HT-29 (cell line): Measurements from ENCODE around the gene INSR. TPM values are rescaled to one million over a fixed set of nuclear protein-coding genes. Genes with fewer than 3 reads are reported as not detected.
A peak's percentile ranks its signal among the peaks of the same experiment; 100 is the strongest.
"Not testable (repeated sequence)": the region's sequence is repeated elsewhere in the genome, so short reads cannot be mapped to it uniquely, and the experiment has no call there.

Source experiments
- DNase-seq: peaks from one replicate; pipeline ENCODE4 v3.0.0-alpha.2; 2015; ENCODE audit warnings: low spot score
- total RNA-seq: library from RNA; depleted of rRNA; stranded (reverse); fragments of >200 nt; shearing (Covaris generic); gene quantifications from 2 replicates; pipeline ENCODE4 v1.2.3, GENCODE V29; 2014

The INSR gene
- total RNA-seq, 1 experiment from 2014 or later, result 16.8 TPM

DNA sequence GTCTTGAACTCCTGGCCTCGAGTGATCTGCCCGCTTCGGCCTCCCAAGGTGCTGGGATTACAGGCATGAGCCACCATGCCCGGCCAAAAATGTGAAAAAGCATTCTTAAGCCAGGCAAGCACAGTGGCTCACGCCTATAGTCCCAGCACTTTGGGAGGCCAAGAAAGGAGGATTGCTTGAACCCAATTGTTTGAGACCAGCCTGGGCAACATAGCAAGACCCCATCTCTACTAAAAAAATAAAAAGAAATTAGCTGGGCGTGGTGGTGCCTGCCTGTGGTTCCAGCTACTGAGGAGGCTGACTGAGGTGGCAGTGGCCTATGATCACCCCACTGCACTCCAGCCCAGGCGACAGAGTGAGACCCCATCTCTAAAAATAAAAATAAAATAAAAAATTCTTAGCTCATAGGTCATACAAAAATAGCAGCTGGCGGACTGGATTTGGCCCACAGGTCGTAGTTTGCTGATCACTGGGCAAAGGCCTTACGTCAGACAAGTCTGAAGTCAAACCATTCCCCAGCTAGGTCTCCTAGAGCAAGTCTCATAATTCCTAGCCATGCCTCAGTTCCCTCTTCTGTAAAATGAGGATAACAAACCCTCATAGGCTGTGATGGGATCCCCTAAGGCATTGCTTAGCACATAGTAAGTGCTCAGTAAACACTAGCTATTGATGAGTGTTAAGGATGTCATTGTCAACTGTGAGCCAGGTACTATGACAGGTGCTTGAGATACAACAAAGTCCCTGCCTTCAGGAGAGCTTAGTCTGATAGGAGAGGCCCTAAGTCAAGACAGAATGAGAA lies 36.0 kb downstream of the INSR start:
- DNase-seq, result no peak

DNA sequence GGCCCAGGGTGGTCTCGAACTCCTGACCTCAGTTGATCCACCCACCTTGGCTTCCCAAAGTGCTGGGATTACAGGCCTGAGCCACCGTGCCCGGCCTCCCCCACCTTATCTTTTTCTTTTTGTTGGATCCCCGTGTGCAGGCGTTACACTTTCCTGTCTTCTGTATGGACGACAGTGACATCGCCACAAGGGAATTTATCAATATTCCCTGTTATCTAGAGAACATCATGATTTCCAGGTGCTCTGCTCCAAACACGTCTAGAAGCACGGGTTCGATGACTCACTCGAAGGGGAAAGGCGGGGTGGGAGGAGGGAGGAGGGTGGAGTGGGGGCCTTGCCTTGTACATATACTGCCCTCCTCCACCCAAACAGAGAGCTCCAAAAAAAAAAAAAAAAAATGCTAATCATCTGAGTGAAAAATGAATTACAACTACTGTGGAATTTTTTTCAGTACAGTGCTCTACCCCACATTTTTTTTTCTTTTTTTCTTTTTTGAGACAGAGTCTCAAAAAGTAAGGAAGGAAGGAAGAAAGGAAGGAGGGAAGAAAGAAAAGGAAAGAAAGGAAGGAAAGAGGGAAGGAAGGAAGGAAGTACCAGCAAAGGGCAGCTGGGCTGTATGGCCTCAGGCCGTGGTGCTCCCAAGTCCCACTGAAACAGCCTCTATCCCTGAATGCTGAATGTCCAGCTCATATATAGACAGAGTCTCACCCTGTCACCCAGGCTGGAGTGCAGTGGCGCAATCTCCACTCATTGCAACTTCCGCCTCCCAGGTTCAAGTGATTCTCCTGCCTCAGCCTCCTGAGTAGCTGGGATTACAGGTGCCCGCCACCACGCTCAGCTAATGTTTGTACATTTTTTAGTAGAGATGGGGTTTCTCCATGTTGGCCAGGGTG lies 36.8 kb downstream of the INSR start:
- peak; percentile 51 for DNase-seq

DNA sequence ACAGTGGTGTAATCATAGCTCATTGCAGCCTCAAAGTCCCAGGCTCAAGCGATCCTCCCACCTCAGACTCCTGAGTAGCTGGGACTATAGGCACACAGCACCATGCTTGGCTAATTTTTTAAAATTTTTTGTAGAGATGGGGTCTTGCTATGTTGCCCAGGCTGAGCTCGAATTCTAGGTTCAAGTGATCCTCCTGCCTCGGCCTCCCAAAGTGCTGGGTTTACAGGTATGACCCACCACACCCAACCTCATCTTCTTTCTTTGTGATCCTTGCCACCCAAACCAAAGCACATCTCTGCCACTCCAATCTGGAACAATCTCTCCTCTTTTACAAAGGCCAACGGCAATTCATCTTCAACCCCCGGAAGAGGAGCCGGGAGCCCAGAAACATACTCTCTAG lies 38.6 kb downstream of the INSR start:
- DNase-seq, result no peak

DNA sequence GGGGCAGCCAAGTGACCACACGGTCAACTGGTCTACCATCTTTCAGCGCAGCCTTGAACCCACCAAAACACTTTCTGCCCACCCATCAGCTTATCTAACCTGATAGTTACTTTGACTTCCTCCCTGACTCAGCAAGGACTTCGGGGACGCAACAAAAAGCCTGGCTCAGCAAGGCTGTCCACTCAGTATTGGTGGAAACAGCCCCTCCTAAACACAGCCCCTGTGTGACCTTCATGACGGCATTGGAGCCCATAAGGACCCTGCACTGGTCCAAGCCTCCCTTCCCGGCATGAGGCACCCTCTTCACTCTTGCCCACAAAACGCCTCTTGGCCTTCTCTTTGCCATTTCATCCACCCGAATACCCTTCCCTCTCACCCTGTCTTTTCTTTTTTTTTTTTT lies 39.1 kb downstream of the INSR start:
- DNase-seq, result no peak

DNA sequence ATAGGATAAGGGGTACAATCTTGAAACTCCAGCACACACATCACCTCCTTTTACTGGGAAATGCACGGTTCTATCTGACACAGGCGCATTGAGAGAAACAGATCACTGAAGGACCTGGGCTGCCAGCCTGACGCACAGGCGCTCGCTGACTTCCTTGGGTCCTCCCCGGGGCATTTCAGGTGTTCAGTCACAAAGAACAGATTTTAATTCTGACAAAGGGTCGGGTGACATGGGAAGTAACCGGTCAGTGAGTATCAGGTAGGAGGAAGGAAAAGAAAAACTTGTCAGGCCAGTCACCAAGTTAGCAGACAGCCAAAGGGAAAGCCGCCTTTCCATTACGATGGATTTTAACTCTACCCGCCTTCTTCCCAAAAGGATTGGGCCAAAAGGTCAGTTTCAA lies 39.6 kb downstream of the INSR start:
- DNase-seq, result no peak

DNA sequence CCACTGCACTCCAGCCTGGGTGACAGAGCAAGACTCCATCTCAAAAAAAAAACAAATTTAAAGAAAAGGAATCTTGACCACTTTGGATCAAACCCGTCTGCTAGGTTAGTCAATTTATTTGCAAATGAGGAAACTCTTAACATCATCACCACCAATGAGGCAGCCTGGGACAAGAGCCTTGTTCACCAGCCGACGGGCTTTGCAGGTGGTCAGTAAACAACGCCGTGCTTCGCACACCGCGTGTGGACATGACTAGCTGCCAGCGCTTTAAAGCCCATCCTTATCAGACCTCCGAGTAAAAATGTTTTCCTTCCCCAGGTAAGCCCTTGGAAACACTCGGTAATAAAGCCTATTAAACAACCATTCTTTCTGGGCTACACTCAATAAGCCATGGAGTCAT lies 41.9 kb downstream of the INSR start:
- no peak for DNase-seq

DNA sequence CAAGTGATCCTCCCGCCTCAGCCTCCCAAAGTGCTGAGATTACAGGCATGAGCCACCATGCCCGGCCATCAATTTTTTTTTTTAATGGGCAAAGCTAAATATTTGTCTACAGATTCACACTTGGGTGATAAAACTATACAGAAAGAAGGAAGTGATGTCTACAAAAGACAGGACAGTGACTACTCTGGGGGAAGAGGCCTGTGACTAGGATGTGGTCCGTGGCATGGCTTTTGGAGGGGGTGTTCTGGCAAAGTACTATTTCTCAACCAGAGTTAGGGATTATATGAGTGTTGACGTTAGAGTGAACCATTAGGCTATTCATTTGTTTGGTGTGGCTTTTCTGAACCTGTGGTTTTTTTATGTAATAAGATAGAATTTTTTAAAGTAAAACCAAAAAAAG lies 42.7 kb downstream of the INSR start:
- DNase-seq, result no peak

DNA sequence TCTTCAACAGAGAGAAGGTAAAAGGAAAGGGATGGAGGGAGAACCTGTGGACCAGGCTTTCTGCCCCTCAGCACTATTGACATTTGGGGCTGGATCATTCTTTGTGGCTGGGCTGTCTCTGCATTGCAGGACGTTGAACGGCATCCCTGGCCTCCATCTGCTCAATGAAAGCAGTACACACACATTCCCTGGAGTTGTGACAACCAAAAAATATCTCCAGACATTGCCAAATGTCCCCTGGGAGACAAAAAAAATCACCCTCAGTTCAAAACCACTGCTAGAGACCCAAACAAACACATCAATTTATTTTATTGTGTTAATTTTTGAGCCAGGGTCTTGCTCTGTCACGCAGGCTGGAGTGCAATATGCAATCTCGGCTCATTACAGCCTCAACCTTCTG lies 43.3 kb downstream of the INSR start:
- no peak for DNase-seq

DNA sequence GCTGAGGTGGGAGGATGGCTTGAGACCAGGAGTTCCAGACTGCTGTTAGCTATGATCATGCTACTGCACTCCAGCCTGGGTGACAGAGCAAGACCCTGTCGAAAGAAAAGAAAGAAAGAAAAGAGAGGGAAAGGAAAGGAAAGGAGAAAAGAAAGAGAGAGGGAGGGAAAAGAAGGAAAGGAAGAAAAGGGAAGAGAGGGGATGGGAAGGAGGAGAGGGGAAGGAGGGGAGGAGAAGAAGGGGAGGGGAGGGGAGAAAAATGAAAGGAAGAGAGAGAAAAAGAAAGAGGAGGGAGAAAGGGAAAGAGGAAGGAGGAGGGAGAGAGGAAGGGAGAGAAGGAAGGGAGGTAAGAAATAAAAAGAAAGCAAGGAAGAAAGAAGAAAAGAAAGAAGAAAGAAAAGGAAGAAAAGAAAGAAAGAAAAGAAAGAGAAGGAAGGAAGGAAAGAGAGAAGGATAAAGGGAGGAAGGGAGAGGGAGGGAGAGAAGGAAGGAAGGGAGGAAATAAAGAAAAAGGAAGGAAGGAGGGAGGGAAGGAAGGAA lies 44.1 kb downstream of the INSR start:
- DNase-seq, result no peak

DNA sequence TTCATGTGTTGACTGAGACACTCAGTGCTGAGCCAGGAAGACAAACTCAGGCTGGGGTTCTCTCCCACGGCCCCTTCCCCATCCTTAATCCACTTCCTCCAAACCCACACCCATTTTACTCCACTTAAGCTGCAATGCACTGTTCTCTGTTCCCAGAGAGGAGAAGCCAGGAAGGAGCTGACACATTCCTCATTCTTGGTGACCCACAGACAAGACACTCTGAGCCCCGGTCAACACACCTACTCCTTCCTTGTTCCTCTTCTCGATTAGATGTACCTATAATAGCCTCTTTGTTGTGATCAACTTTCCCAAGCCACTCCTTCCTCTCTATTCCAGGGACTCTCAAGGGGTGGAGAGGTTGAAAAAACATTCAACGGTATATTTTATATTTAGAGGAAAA lies 47.1 kb downstream of the INSR start:
- no peak for DNase-seq

DNA sequence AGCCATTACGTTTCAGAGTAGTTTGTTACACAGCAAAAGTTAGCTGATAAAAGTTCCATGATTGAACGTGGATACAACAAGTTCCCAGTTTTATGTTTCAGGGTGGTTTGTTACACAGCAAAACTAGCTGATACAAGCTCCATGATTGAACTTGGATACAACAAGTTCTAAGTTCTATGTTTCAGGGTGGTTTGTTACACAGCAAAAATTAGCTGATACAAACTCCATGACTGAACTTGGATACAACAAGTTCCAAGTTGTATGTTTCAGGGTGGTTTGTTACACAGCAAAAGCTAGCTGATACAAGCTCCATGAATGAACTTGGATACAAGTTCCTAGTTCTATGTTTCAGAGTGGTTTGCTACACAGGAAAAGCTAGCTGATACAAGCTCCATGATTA lies 47.6 kb downstream of the INSR start:
- no peak for DNase-seq

DNA sequence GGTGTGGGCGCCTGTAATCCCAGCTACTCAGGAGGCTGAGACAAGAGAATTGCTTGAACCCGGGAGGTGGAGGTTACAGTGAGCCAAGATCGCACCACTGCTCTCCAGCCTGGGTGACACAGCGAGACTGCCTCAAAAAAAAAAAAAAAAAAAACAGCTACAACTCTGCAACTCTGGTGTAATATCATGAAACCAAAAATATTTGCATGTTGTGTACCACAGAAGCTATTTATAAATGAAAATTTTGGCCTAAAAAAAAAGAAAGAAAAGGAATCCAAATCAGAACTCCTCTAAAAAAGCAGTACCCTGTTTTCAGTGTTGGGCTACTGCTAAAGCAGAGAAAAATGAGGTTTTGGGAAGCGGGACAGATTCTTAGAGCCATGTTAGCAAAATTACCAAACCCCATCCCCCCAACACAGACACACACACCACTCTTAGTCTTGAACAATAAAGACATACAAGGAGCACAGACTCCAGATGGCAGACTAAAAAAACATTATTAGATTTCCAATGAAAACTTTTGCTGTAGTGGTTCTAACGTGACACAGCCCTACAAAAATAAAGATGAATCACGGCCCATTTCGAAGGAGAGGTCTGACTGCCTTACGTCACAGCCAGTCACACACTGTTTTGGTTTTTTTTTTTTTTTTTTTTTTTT lies 51.5 kb downstream of the INSR start:
- no peak for DNase-seq

DNA sequence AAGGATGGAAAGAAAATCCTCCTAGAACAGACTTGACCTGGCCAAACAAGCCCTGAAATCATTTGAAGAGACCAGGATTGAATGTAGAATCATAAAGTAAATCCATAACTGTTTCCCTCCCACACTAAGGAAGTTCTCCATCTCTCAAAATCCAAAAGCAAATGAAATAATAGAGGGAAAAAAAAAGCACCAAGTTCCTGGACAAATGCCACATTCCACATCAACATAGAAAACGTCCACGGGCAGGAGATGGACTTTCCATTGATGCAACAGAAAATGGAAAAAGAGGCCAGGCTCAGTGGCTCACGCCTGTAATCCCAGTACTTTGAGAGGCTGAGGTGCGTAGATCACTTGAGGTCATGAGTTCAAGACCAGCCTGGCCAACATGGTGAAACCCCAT lies 56.2 kb downstream of the INSR start:
- no peak for DNase-seq

DNA sequence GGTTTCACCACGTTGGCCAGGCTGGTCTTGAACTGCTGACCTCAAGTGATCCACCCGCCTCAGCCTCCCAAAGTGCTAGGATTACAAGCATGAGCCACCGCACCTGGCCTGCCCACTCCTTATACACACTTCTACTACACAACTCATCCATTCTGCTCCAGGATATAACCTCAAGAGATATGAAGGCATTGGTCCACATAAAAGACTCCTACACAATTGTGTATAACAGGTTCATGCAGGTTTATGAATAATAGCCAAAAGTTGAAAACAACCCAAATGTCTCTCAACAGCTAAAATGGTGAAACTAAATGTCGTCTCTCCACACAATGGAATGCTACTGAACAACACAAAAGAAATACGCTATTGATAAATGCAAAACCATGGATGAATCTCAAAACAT lies 58.1 kb downstream of the INSR start:
- DNase-seq, result no peak

DNA sequence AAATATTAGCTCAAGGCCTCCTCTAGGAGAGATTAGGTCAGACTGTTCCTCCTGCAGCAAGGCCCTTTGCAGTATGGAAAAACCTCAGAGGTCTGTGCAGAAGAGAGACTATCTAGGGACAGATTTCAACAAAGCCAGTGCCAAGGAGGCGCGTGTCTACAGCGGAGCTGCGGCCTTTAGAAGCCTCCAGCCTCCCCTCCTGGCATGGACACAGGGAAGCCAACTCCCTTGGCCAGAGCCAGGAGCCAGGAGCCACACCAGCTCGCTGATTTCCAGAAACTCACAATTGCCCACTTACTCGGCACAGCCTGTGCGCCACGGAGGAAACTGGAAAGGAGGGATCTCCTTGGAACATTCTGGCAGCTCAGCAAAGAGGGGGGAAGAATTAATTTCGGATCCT lies 63.4 kb downstream of the INSR start:
- DNase-seq, result no peak

DNA sequence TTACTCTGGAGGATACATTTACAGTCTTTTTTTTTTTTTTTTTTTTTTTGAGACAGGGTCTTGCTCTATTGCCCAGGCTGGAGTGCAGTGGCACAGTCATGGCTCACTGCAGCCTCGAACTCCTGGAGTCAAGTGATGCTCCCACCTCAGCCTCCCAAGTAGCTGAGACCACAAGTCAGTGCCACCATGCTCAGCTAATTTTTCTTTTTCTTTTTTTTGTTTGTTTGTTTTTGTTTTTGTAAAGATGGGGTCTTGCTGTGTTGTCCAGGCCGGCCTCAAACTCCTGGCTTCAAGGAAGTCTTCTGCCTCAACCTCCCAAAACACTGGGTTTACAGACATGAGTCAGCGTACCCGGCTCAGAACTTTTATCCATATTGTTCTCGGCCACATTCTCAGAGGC lies 64.5 kb downstream of the INSR start:
- DNase-seq, result no peak

DNA sequence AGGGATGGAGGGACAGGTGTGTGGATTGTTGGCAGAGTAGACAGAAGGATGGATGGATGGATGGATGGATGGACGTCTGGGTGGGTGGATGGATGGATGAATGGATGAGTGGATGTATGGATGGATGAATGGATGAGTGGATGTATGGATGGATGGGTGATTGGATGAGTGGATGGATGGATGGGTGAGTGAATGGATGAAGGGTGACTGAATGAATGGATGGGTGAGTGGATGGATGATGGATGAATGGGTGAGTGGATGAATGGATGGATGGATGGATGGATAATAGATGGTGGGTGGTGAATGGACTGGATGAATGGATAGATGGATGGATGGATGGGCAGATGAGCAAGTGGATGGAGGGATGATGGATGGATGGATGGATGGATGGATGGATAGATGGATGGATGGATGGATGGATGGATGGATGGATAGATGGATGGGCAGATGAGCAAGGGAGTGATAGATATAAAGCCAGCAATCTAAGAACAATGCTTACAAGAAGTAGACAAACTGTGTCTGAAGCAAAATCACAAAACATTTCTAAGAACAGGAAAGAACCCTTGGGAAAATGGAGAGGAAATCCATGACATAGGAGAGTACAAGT lies 65.2 kb downstream of the INSR start:
- DNase-seq, result no peak

DNA sequence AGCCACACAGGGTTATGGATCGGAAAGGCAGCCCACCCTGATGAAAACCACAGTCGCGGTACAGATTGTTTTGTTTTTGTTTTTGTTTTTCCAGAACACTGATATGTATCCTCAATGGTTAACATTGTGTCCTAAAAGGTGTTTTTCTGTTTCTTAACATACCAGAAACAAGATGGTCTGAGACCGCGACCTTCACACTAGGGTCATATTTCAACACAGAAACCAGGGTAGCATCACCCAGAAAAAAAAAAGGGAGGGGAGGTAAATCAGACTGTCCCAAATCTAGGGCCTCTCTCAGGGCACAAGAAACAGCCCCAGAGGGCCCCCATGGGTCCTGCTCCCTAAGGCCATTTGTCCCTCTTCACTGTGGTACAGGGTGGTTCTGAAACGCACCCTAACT lies 66.5 kb downstream of the INSR start:
- no peak for DNase-seq

DNA sequence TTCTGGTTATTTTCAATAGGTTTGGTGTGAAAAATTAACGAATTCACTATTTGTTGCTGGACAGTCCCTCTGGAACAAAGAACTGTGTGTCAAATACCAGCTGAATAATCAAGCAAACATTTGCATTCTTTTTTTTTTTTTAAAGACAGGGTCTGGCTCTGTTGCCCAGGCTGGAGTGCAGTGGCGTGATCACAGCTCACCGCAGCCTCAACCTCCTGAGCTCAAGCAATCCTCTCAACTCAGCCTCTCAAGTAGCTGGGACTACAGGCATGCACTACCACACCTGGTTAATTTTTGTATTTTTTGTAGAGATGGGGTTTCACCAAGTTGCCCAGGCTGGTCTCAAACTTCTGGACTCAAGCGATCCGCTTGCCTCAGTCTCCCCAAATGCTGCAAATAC lies 67.1 kb downstream of the INSR start:
- DNase-seq, result not testable (repeated sequence)

DNA sequence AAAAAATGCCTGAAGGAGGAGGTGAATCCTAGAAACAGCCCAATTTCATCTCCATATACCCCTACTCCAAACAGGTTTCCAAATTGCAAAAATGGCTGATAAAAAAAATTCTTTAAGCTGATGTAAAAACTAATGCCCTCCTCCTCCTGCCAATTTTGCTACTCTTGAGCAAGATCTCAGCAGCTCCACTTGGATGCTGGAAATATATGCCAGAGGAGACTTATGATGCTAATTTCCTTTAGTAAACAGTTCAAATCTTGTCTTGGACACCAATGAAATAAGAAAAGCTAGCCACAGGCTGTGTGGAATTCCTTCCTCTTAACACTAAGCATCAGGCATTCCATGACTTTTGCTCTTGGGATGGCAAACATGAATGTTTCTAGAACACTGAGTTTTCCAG lies 67.5 kb downstream of the INSR start:
- DNase-seq, result no peak

DNA sequence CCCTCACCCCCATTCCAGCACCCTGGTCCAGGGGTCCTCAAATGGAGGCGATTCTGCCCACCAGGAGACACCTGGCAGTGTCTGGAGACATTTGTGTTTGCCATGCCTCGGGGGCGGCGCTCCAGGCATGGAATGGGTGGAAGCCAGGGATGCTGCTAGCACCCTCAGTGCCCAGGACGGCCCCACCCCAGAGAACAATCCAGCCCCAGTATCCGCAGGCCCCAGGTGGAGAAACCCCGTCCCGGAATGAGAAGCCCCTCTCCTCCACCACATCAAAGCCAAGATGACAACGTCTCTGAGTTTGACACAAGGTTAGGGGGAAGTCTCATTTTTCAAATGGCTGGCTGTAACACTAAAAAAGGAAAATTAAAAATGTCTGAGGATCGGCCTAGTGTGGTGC lies 68.5 kb downstream of the INSR start:
- DNase-seq, result no peak

DNA sequence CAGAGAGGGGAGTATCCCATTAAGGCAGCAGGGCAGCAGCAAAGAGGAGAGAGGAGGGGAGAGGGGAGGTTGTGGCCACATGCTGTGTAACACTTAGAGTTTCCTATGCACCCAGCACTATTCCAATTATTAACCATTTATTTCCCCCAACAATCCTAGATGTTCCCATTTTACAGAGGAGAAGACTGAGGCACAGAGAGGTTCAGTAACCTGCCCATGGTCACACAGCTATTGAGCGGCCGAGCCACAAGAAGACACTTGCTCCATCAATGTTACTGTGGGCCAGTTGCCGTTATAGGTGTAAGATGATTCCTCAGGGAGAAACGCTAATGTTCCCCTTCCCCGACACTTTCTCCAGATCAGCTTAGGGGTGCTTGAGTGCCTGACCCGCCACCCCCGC lies 69.2 kb downstream of the INSR start:
- no peak for DNase-seq
